ENCODE results near the gene CDK5RAP2.

DNA sequence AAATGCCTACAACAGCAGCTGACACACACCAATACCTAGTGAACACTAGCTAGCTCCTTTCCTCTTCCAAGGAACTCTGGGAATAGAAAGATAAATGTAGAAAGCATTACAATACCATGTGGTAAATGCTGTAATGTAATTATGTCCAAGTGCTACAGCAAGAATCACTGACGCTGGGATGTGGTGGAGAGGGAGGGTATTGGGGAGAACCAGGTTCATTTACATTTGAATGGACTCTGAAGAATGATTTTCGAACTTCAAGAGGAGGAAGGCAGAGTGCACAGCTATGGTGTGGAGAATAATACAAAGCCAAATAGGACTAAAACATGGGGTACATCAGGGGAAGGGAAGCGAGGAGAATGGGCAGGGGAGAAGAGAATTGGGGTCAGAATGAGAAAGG, 158.0 kb downstream of the CDK5RAP2 start:
- TF ChIP-seq, protein P1, sequence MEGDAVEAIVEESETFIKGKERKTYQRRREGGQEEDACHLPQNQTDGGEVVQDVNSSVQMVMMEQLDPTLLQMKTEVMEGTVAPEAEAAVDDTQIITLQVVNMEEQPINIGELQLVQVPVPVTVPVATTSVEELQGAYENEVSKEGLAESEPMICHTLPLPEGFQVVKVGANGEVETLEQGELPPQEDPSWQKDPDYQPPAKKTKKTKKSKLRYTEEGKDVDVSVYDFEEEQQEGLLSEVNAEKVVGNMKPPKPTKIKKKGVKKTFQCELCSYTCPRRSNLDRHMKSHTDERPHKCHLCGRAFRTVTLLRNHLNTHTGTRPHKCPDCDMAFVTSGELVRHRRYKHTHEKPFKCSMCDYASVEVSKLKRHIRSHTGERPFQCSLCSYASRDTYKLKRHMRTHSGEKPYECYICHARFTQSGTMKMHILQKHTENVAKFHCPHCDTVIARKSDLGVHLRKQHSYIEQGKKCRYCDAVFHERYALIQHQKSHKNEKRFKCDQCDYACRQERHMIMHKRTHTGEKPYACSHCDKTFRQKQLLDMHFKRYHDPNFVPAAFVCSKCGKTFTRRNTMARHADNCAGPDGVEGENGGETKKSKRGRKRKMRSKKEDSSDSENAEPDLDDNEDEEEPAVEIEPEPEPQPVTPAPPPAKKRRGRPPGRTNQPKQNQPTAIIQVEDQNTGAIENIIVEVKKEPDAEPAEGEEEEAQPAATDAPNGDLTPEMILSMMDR (IDR thresholded peaks at IDR 0.05; ENCODE audit: low read depth, low read length) = no peak
- TF ChIP-seq, protein P2, sequence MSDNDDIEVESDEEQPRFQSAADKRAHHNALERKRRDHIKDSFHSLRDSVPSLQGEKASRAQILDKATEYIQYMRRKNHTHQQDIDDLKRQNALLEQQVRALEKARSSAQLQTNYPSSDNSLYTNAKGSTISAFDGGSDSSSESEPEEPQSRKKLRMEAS (IDR thresholded peaks at IDR 0.05; ENCODE audit: low read depth, low read length) = no peak
- TF ChIP-seq POLR2A (IDR thresholded peaks at IDR 0.05; ENCODE audit: extremely low read depth, insufficient read length) = no peak

Data from NB4 (cell line).